OCI-LY7 (cell line): ENCODE results near the gene MMP3.

Experiments used
- EZH2phosphoT487 ChIP-seq: fragments of 200-600 bp; sonication (generic); IDR thresholded peaks from 2 replicates; pipeline ENCODE4 v1.6.1; 2018; ENCODE audit warnings: low read depth, borderline replicate concordance, mild to moderate bottlenecking, mixed run types, antibody characterized with exemption, low read length, moderate library complexity, mixed read lengths
- TF ChIP-seq, protein P1 (sequence below): fragments of 200-600 bp; sonication (generic); conservative IDR thresholded peaks from 2 replicates; pipeline ENCODE4 v1.5.1; 2014; ENCODE audit warnings: mild to moderate bottlenecking, antibody characterized with exemption, low read length, moderate library complexity, mixed read lengths

GRCh38 chr11:102793677-102794290 lies 49.6 kb downstream of the MMP3 start:
- TF ChIP-seq, protein P1, sequence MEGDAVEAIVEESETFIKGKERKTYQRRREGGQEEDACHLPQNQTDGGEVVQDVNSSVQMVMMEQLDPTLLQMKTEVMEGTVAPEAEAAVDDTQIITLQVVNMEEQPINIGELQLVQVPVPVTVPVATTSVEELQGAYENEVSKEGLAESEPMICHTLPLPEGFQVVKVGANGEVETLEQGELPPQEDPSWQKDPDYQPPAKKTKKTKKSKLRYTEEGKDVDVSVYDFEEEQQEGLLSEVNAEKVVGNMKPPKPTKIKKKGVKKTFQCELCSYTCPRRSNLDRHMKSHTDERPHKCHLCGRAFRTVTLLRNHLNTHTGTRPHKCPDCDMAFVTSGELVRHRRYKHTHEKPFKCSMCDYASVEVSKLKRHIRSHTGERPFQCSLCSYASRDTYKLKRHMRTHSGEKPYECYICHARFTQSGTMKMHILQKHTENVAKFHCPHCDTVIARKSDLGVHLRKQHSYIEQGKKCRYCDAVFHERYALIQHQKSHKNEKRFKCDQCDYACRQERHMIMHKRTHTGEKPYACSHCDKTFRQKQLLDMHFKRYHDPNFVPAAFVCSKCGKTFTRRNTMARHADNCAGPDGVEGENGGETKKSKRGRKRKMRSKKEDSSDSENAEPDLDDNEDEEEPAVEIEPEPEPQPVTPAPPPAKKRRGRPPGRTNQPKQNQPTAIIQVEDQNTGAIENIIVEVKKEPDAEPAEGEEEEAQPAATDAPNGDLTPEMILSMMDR, result no peak
- TF ChIP-seq EZH2phosphoT487, result no peak
